Activated CD4-positive, alpha-beta memory T cell treated with anti-CD3 and anti-CD28 coated beads, Interleukin-2, amount 10 ng/mL, durations not matched to agents 7 days and 5 days (primary cell): Measurements from ENCODE around the gene CYBA. TPM values are rescaled to one million over a fixed set of nuclear protein-coding genes. Genes with fewer than 3 reads are reported as not detected.
"Not testable (repeated sequence)": the region's sequence is repeated elsewhere in the genome, so short reads cannot be mapped to it uniquely, and the experiment has no call there.

Experiments used
- CTCF ChIA-PET: fragments of 350-600 bp; sonication (Branson Sonifier 250); formaldehyde crosslinking; loops from one replicate; lab custom pipeline; 2021; ENCODE audit warnings: antibody characterized with exemption, inconsistent platforms; lab: Charles Lee
- POLR2A ChIA-PET: fragments of 350-600 bp; sonication (Branson Sonifier 250); formaldehyde crosslinking; loops from one replicate; lab custom pipeline; 2021; ENCODE audit warnings: antibody characterized with exemption; lab: Charles Lee
- DNase-seq: peaks from one replicate; pipeline ENCODE4 v3.0.0-alpha.2; 2020
- H3K27ac Mint-ChIP-seq: one replicate; pipeline ENCODE4 v1.8.0; 2021; ENCODE audit warnings: mild to moderate bottlenecking, mixed read lengths
- H3K27me3 Mint-ChIP-seq: one replicate; pipeline ENCODE4 v1.8.0; 2021; ENCODE audit warnings: mixed read lengths
- H3K36me3 Mint-ChIP-seq: one replicate; pipeline ENCODE4 v1.8.0; 2021; ENCODE audit warnings: low read depth, mixed read lengths
- H3K4me1 Mint-ChIP-seq: one replicate; pipeline ENCODE4 v1.8.0; 2021; ENCODE audit warnings: mixed read lengths
- H3K4me3 Mint-ChIP-seq: one replicate; pipeline ENCODE4 v1.8.0; 2021; ENCODE audit warnings: mild to moderate bottlenecking, mixed read lengths
- H3K9me3 Mint-ChIP-seq: one replicate; pipeline ENCODE4 v1.8.0; 2021; ENCODE audit warnings: mixed read lengths
- total RNA-seq, 2 experiments: library from RNA; stranded (reverse); gene quantifications; one replicate each; pipeline ENCODE4 v1.2.3, GENCODE V29; 2021

The CYBA gene
- total RNA-seq, 2 experiments from 2014 or later, result 580 to 588 TPM

DNA sequence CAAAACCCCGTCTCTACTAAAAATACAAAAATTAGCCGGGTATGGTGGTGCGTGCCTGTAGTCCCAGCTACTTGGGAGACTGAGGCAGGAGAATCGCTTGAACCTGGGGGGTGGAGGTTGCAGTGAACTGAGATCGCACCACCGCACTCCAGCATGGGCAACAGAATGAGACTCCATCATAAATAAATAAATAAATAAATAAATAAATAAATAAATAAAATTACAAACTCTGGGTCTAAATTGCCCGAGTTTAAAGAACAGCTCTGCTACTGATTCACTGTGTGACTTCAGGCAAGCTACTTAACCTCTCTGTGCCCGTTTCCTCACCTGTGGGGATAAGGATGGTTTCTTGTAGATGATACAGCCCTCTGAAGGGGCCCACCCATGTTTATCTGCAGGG, 18.6 kb upstream of the CYBA start:
- H3K36me3 Mint-ChIP-seq, result peaks cover 11% of the 10 kb centered on the region
- H3K4me1 Mint-ChIP-seq, H3K27me3 Mint-ChIP-seq, CTCF ChIA-PET, DNase-seq, H3K9me3 Mint-ChIP-seq, H3K27ac Mint-ChIP-seq, H3K4me3 Mint-ChIP-seq: not testable (repeated sequence)
- POLR2A ChIA-PET, result interaction anchor here (1.2 kb wide), 1 partner anchor 12 kb away, joined by 3 read pairs; no protein-coding TSS in a partner anchor

DNA sequence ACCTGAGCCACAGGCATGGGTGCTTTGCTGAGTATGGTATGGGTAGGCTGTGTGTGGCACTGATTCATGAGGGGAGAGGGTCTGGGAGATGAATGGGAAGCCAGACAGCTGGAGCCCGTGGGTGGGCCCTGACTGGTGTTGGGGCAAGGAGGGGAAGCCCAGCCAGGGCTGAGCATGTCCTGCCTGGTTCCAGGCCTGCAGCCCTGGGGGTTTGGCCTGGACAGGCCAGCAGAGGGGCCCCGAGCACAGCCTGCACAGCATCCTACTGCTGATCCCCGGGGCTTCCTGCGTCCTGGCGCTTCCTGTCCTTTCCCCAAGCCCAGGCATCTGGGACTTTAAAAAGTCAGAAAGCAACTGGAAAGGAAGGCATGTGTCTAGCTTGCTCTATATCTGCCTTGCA, 16.6 kb upstream of the CYBA start:
- POLR2A ChIA-PET, result no interaction called here
- Mint-ChIP-seq H3K27ac (no peak overlapping the region), H3K4me3 (no peak overlapping the region), H3K4me1 (peaks cover 10% of the 10 kb centered on the region), H3K36me3 (peaks cover 14% of the 10 kb centered on the region), H3K27me3 (no peaks in the 10 kb centered on the region), H3K9me3 (no peaks in the 10 kb centered on the region)
- CTCF ChIA-PET, result interaction anchor here (1.0 kb wide), 1 partner anchor 31 kb away, joined by 3 read pairs; no protein-coding TSS in a partner anchor
- no peak for DNase-seq

DNA sequence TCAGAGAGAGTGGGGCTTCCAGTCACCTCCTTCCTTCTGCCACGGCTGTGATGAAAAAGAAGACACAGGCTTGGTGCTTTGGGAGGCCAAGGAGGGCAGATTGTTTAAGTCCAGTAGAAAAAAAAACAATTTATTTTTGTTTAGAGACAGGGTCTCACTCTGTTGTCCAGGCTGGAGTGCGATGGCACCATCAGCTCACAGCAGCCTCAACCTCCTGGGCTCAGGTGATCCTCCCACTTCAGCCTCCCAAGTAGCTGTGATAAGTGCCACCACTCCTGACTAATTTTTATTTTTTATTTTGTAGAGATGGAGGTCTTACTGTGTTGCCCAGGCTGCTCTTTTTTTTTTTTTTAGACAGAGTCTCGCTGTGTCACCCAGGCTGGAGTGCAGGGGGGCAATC, 14.7 kb upstream of the CYBA start:
- no peak for DNase-seq
- H3K27me3 Mint-ChIP-seq, result no peaks in the 10 kb centered on the region
- ChIA-PET POLR2A (interaction anchor here (0.9 kb wide), 1 partner anchor 145 kb away, joined by 4 read pairs; no protein-coding TSS in a partner anchor), CTCF (interaction anchor here (1.4 kb wide), 1 partner anchor 20 kb away, joined by 4 read pairs; no protein-coding TSS in a partner anchor)
- H3K36me3 Mint-ChIP-seq, result peaks cover 18% of the 10 kb centered on the region
- H3K4me3 Mint-ChIP-seq, result no peak overlapping the region
- H3K27ac Mint-ChIP-seq, result no peak overlapping the region
- H3K9me3 Mint-ChIP-seq, result no peaks in the 10 kb centered on the region
- peaks cover 22% of the 10 kb centered on the region for H3K4me1 Mint-ChIP-seq

GRCh38 chr16:88665148-88665547, 14.3 kb upstream of the CYBA start:
- peaks cover 20% of the 10 kb centered on the region for H3K36me3 Mint-ChIP-seq
- POLR2A ChIA-PET, result interaction anchor here (0.9 to 1.1 kb wide), 3 partner anchors 39 to 145 kb away, joined by 3 to 4 read pairs (median 3); no protein-coding TSS in a partner anchor
- H3K9me3 Mint-ChIP-seq, result no peaks in the 10 kb centered on the region
- DNase-seq, result no peak
- no peak overlapping the region for H3K27ac Mint-ChIP-seq
- peak overlapping the region; percentile 50 for H3K4me3 Mint-ChIP-seq
- no peaks in the 10 kb centered on the region for H3K27me3 Mint-ChIP-seq
- CTCF ChIA-PET, result interaction anchor here (1.4 kb wide), 1 partner anchor 20 kb away, joined by 4 read pairs; no protein-coding TSS in a partner anchor
- H3K4me1 Mint-ChIP-seq, result peaks cover 23% of the 10 kb centered on the region

- ChIA-PET CTCF (interaction anchor here (1.0 kb wide), 1 partner anchor 9 kb away, joined by 4 read pairs; no protein-coding TSS in a partner anchor), POLR2A (interaction anchor here (0.7 to 2.5 kb wide), 12 partner anchors 9 to 149 kb away, joined by 3 to 18 read pairs (median 4); partner anchors contain the start of genes APRT and CYBA)
- DNase-seq, result peak; percentile 97
- no peaks in the 10 kb centered on the region for H3K9me3 Mint-ChIP-seq
- no peaks in the 10 kb centered on the region for H3K27me3 Mint-ChIP-seq
- H3K27ac Mint-ChIP-seq, result peak within 1 kb of the TSS; percentile 86
- H3K36me3 Mint-ChIP-seq, result peaks cover 20% of the 10 kb centered on the region
- peak within 1 kb of the TSS; percentile 91 for H3K4me3 Mint-ChIP-seq
- peaks cover 25% of the 10 kb centered on the region for H3K4me1 Mint-ChIP-seq
Observed at GRCh38 chr16:88662843-88663606, 12.2 kb upstream of the CYBA start, which contains the start of gene MVD. MVD (minus strand) TSS chr16:88663091; CDS start chr16:88663080, 11 bp downstream.

GRCh38 chr16:88662222-88662842, 11.5 kb upstream of the CYBA start:
- DNase-seq, result peak; percentile 38
- ChIA-PET CTCF (interaction anchor here (1.0 kb wide), 1 partner anchor 9 kb away, joined by 4 read pairs; no protein-coding TSS in a partner anchor), POLR2A (interaction anchor here (0.7 to 2.5 kb wide), 10 partner anchors 10 to 150 kb away, joined by 3 to 18 read pairs (median 4); partner anchors contain the start of gene APRT)
- H3K9me3 Mint-ChIP-seq, result no peaks in the 10 kb centered on the region
- H3K27ac Mint-ChIP-seq, result peak overlapping the region; percentile 78
- no peaks in the 10 kb centered on the region for H3K27me3 Mint-ChIP-seq
- H3K4me3 Mint-ChIP-seq, result peak overlapping the region; percentile 91
- H3K36me3 Mint-ChIP-seq, result peaks cover 19% of the 10 kb centered on the region
- peaks cover 25% of the 10 kb centered on the region for H3K4me1 Mint-ChIP-seq

DNA sequence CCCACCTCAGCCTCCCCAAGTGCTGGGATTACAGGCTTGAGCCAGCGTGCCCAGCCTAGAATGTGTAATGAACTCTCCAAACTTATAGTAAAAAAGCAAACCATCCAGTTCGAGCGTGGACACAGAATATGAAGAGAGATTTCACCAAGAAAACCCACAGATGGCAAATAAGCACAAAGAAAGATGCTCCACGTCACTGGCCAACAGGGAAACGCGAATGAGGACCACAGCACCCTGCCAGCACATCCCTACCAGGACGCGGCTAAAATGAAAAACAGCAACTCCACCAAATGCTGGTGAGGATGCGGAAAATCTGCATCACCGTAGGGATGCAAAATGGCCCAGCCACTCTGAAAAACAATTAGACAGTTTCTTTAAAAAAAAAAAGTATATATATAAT, 10.6 kb upstream of the CYBA start:
- peaks cover 18% of the 10 kb centered on the region for H3K36me3 Mint-ChIP-seq
- no peaks in the 10 kb centered on the region for H3K9me3 Mint-ChIP-seq
- peak overlapping the region; percentile 36 for H3K4me3 Mint-ChIP-seq
- peaks cover 25% of the 10 kb centered on the region for H3K4me1 Mint-ChIP-seq
- no peak overlapping the region for H3K27ac Mint-ChIP-seq
- no peaks in the 10 kb centered on the region for H3K27me3 Mint-ChIP-seq
- CTCF ChIA-PET, result no interaction called here
- no peak for DNase-seq
- POLR2A ChIA-PET, result no interaction called here

DNA sequence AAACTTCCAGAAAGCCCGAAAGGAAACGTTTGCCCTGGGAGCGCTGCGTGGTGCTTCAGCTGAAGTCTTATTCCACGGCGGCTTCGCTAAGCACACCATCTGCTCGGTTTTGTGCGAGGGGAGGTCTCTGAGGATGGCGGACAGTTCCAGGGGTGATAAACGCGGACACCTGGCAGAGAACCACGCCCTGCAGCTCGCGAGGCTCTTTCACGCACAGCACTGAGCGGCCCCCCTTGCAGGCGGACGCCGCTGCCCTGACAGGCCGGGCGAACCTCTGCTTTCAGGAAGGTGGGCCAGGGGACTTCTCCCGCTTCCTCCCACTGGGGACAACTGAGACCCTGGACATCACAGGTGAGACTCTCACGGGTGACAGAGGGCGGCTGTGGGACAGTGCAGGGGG, 8.3 kb upstream of the CYBA start:
- Mint-ChIP-seq H3K27me3 (no peaks in the 10 kb centered on the region), H3K4me1 (peaks cover 21% of the 10 kb centered on the region), H3K27ac (no peak overlapping the region), H3K36me3 (peaks cover 24% of the 10 kb centered on the region), H3K9me3 (no peaks in the 10 kb centered on the region), H3K4me3 (no peak overlapping the region)
- POLR2A ChIA-PET, result no interaction called here
- CTCF ChIA-PET, result interaction anchor here (1.0 kb wide), 1 partner anchor 78 kb away, joined by 3 read pairs; no protein-coding TSS in a partner anchor
- DNase-seq, result no peak

GRCh38 chr16:88658714-88659113, 7.9 kb upstream of the CYBA start:
- Mint-ChIP-seq H3K27me3 (no peaks in the 10 kb centered on the region), H3K27ac (no peak overlapping the region), H3K9me3 (no peaks in the 10 kb centered on the region), H3K36me3 (peaks cover 26% of the 10 kb centered on the region), H3K4me3 (no peak overlapping the region), H3K4me1 (peaks cover 18% of the 10 kb centered on the region)
- ChIA-PET CTCF (no interaction called here), POLR2A (no interaction called here)
- DNase-seq, result no peak

DNA sequence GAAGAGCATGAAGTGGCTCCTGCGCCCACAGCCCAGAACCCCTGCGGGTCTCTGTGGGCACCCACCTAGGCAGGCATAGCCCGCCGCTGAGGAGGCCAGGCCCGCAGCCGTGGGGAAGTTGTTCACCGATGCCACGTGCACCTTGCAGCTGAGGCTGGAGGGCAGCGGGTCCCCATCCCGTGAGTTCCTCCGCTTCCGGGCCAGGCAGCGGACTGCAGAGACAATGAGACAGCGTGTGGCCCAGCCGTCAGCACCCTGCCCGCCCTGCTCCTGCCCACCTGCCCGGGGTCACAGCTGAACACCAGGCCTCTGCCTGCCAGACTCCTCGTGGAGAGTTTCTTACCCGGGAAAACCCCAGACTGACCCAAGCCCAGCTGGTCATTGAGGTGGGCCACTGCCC, 6.5 kb upstream of the CYBA start:
- Mint-ChIP-seq H3K4me3 (no peak overlapping the region), H3K27me3 (no peaks in the 10 kb centered on the region), H3K9me3 (no peaks in the 10 kb centered on the region), H3K36me3 (peaks cover 31% of the 10 kb centered on the region), H3K27ac (no peak overlapping the region), H3K4me1 (peaks cover 21% of the 10 kb centered on the region)
- no peak for DNase-seq
- CTCF ChIA-PET, result no interaction called here
- POLR2A ChIA-PET, result no interaction called here

GRCh38 chr16:88656291-88656980, 5.6 kb upstream of the CYBA start:
- Mint-ChIP-seq H3K4me1 (peaks cover 22% of the 10 kb centered on the region), H3K36me3 (peaks cover 30% of the 10 kb centered on the region), H3K9me3 (no peaks in the 10 kb centered on the region), H3K4me3 (no peak overlapping the region), H3K27ac (no peak overlapping the region), H3K27me3 (no peaks in the 10 kb centered on the region)
- DNase-seq, result no peak
- POLR2A ChIA-PET, result no interaction called here
- CTCF ChIA-PET, result no interaction called here

GRCh38 chr16:88655733-88656281, 5.0 kb upstream of the CYBA start:
- CTCF ChIA-PET, result no interaction called here
- no peak for DNase-seq
- H3K4me1 Mint-ChIP-seq, result peaks cover 21% of the 10 kb centered on the region

More at GRCh38 chr16:88655733-88656281, 5.0 kb upstream of the CYBA start:
- no peak overlapping the region for H3K4me3 Mint-ChIP-seq
- H3K9me3 Mint-ChIP-seq, result no peaks in the 10 kb centered on the region
- no peaks in the 10 kb centered on the region for H3K27me3 Mint-ChIP-seq
- H3K27ac Mint-ChIP-seq, result no peak overlapping the region
- POLR2A ChIA-PET, result no interaction called here
- H3K36me3 Mint-ChIP-seq, result peaks cover 30% of the 10 kb centered on the region
